GM12878 (cell line): ENCODE measurements around the gene MAPK1. TPM values are rescaled to one million over a fixed set of nuclear protein-coding genes. Genes with fewer than 3 reads are reported as not detected.

Source experiments
- ATAC-seq: fragments of 200-7000 bp; cut with Tn5 transposase; 3 replicates; pipeline ENCODE4 v1.9.1; 2020; ENCODE audit warnings: mild to moderate bottlenecking, moderate library complexity
- BruUV-seq: library from RNA; stranded (reverse); fragments of 400-500 nt; replicated peaks from 2 replicates; lab custom pipeline; 2021; lab: Mats Ljungman, UMichigan
- CTCF ChIA-PET: fragments of 300-600 bp; sonication (Branson Sonifier 250); formaldehyde crosslinking; extraction: SDS; loops from one replicate; lab custom pipeline; 2021; ENCODE audit warnings: inconsistent platforms; lab: Yijun Ruan, JAX
- POLR2A ChIA-PET: fragments of 350-600 bp; formaldehyde crosslinking; extraction: SDS; loops from one replicate; lab custom pipeline; 2021; ENCODE audit warnings: inconsistent platforms; lab: Charles Lee
- RAD21 ChIA-PET: fragments of 300-600 bp; sonication (Branson Sonifier 250); formaldehyde crosslinking; loops from one replicate; lab custom pipeline; 2023; ENCODE audit warnings: antibody characterized with exemption; ENCODE audit not compliant: unreplicated experiment; lab: Charles Lee
- SMC1A ChIA-PET: fragments of 300-600 bp; sonication (Branson Sonifier 250); formaldehyde crosslinking; loops from one replicate; lab custom pipeline; 2023; ENCODE audit not compliant: unreplicated experiment, uncharacterized antibody; lab: Charles Lee
- DNase-seq: peaks from one replicate; pipeline ENCODE4 v3.0.0-alpha.2; 2011; ENCODE audit warnings: low read depth, low spot score
- FAIRE-seq: peaks from 3 replicates; lab custom pipeline; 2011; peaks lifted over from hg19 to GRCh38; lab: Jason Lieb, UNC
- H2AFZ ChIP-seq: 2 replicates; pipeline ENCODE4 v1.6.0; 2011; ENCODE audit warnings: low read depth, low read length, control low read depth; ENCODE audit not compliant: control insufficient read depth
- H3K27ac ChIP-seq: 2 replicates; pipeline ENCODE4 v1.5.1; 2011; ENCODE audit warnings: control low read depth; ENCODE audit not compliant: control insufficient read depth, insufficient read depth
- H3K27me3 ChIP-seq, 2 experiments: replicated peaks in 1 of 2; 2 replicates each; pipeline versions ENCODE4 v1.6.0 to v1.6.1; 2011; ENCODE audit warnings: low read length in 1 of 2; ENCODE audit not compliant: control insufficient read depth in 2 of 2, insufficient read depth in 2 of 2
- H3K36me3 ChIP-seq, 2 experiments: 2 replicates each; pipeline ENCODE4 v1.5.1; 2011; ENCODE audit warnings: low read length in 1 of 2; ENCODE audit not compliant: control insufficient read depth in 2 of 2, insufficient read depth in 2 of 2
- H3K4me1 ChIP-seq: 2 replicates; pipeline ENCODE4 v1.6.1; 2011; ENCODE audit warnings: mild to moderate bottlenecking, low read length, moderate library complexity, mixed read lengths; ENCODE audit not compliant: control insufficient read depth, insufficient read depth
- H3K4me2 ChIP-seq: 2 replicates; pipeline ENCODE4 v1.6.0; 2011; ENCODE audit warnings: control low read depth; ENCODE audit not compliant: control insufficient read depth, insufficient read depth
- H3K4me3 ChIP-seq: fragments of 200-600 bp; sonication (generic); 2 replicates; pipeline ENCODE4 v1.5.1; 2016
- H3K79me2 ChIP-seq: 2 replicates; pipeline ENCODE4 v1.6.0; 2011; ENCODE audit warnings: low read length; ENCODE audit not compliant: control insufficient read depth, insufficient read depth
- H3K9ac ChIP-seq: 2 replicates; pipeline ENCODE4 v1.8.0; 2011; ENCODE audit warnings: low read length, control low read depth, mixed read lengths; ENCODE audit not compliant: control insufficient read depth, insufficient read depth
- H3K9me3 ChIP-seq: replicated peaks from 3 replicates; pipeline ENCODE4 v1.5.1; 2011; ENCODE audit warnings: mild to moderate bottlenecking, low read length; ENCODE audit not compliant: control insufficient read depth, insufficient read depth
- H4K20me1 ChIP-seq: 2 replicates; pipeline ENCODE4 v1.6.0; 2011; ENCODE audit not compliant: control insufficient read depth, insufficient read depth
- E2F8 ChIP-seq: fragments of 450-650 bp; IDR thresholded peaks from 2 replicates; pipeline ENCODE4 v1.6.1; 2018; ENCODE audit warnings: mild to moderate bottlenecking, low read depth, moderate library complexity; ENCODE audit not compliant: partially characterized antibody
- EP300 ChIP-seq, 2 experiments: fragments of 150-350 bp in 1 of 2; IDR thresholded peaks; 2 replicates each; pipeline ENCODE4 v1.6.1; 2011 to 2012; ENCODE audit warnings: low read depth in 2 of 2, low read length in 2 of 2, borderline replicate concordance in 1 of 2, improper control_type of control experiment in 1 of 2, inconsistent platforms in 1 of 2; ENCODE audit not compliant: control insufficient read depth in 1 of 2
- ETV6 ChIP-seq, 2 experiments: fragments of 450-650 bp in 1 of 2; IDR thresholded peaks in 1 of 2; conservative IDR thresholded peaks in 1 of 2; 2 replicates each; pipeline ENCODE4 v1.6.1; 2014; ENCODE audit warnings: antibody characterized with exemption in 1 of 2, borderline replicate concordance in 1 of 2, low read depth in 1 of 2, mild to moderate bottlenecking in 1 of 2, moderate library complexity in 1 of 2
- IRF4 ChIP-seq: IDR thresholded peaks from 2 replicates; pipeline ENCODE4 v1.6.1; 2011; ENCODE audit warnings: low read depth, low read length
- KAT2A ChIP-seq: conservative IDR thresholded peaks from 2 replicates; pipeline ENCODE4 v1.6.1; 2011; ENCODE audit warnings: low read depth, low read length; ENCODE audit not compliant: control insufficient read depth
- REST ChIP-seq: IDR thresholded peaks from 2 replicates; pipeline ENCODE4 v1.6.1; 2012; ENCODE audit warnings: mild to moderate bottlenecking, low read depth, low read length
- SP1 ChIP-seq: IDR thresholded peaks from one replicate; pipeline ENCODE4 v1.6.1; 2011; ENCODE audit warnings: low read depth, low read length
- STAT1 ChIP-seq: fragments of 450-650 bp; conservative IDR thresholded peaks from 2 replicates; pipeline ENCODE4 v1.6.1; 2014; ENCODE audit warnings: antibody characterized with exemption, mild to moderate bottlenecking
- TAF1 ChIP-seq: IDR thresholded peaks from 2 replicates; pipeline ENCODE4 v1.6.1; 2011; ENCODE audit warnings: mild to moderate bottlenecking, low read depth, low read length, borderline replicate concordance
- USF1 ChIP-seq: IDR thresholded peaks from 2 replicates; pipeline ENCODE4 v1.6.1; 2011; ENCODE audit warnings: borderline replicate concordance, low read depth, mild to moderate bottlenecking, moderate library complexity, mixed read lengths, low read length; ENCODE audit not compliant: insufficient read depth; ENCODE audit errors: extremely low read length
- ZNF592 ChIP-seq: fragments of 450-650 bp; IDR thresholded peaks from 2 replicates; pipeline ENCODE4 v1.6.1; 2017; ENCODE audit warnings: mild to moderate bottlenecking, moderate library complexity
- WGBS: methylation state at CpG from one replicate; pipeline ENCODE4 v1.1.6; 2016; ENCODE audit warnings: low lambda C conversion rate; ENCODE audit not compliant: insufficient replicate concordance, insufficient coverage; ENCODE audit errors: missing lambda C conversion rate; 5-methylcytosine and 5-hydroxymethylcytosine counted together
- in situ Hi-C: fragments of 300-500 bp; cut with MboI; formaldehyde crosslinking; loops from 9 replicates; pipeline ENCODE4 v1.14.3; 2018; ENCODE audit warnings: mixed read lengths
- intact Hi-C: fragments of 100-400 bp; cut with micrococcal nuclease; formaldehyde crosslinking; loops from one replicate; pipeline ENCODE4 v1.14.2; 2022; ENCODE audit not compliant: unreplicated experiment
- polyA plus RNA-seq, 11 experiments: library from polyadenylated mRNA; depleted of rRNA in 4 of 11; unstranded in 6 of 11; stranded (reverse) in 5 of 11; fragments of >200 nt; fragmentation: Nextera tagmentation in 4 of 11; fragmentation: Illumina TruSeq in 1 of 11; extraction: Ambion mirVana in 4 of 11; extraction: Trizol in 1 of 11; gene quantifications; 1 replicate in 1 of 11; 2 replicates in 10 of 11; pipeline versions ENCODE4 v1.2.1 to v1.2.3, GENCODE V29; 2011 to 2016; ENCODE audit warnings: inconsistent platforms in 2 of 11, missing spikeins in 2 of 11, low read depth in 1 of 11
- total RNA-seq, 4 experiments: library from RNA; depleted of rRNA in 3 of 4; stranded (reverse); fragments of >200 nt in 3 of 4; fragmentation: Illumina TruSeq in 1 of 4; extraction: Trizol in 1 of 4; gene quantifications; 2 replicates each; pipeline versions ENCODE4 v1.2.1 to v1.2.3, GENCODE V29; 2013 to 2021

Gene MAPK1
- total and polyA plus RNA-seq, 10 of the 15 experiments (the other 5 are each of a cell fraction or from before 2014, with no cell fraction given): 7.0 to 123 (median 58.4) TPM

- Histone ChIP-seq H3K4me2 (no peak overlapping the region), H2AFZ (no peak overlapping the region), H3K9ac (no peak overlapping the region), H4K20me1 (peaks cover 3% of the 10 kb centered on the region; the same call in 1 of the 2 replicates), H3K36me3 (no peaks in the 10 kb centered on the region), H3K4me1 (peaks cover 10% of the 10 kb centered on the region), H3K27me3 (no peaks in the 10 kb centered on the region), H3K79me2 (peaks cover 51% of the 10 kb centered on the region)
- in situ Hi-C loops: no loop called here
- 97% methylated on average over 7 of the region's 7 CpGs for WGBS
- CTCF ChIA-PET: interaction anchor here (0.6 to 1.3 kb wide), 5 partner anchors 17 to 313 kb away, joined by 3 to 5 read pairs (median 3); no protein-coding TSS in a partner anchor
- SMC1A ChIA-PET: interaction anchor here (0.6 to 2.4 kb wide), 7 partner anchors 8 to 1819 kb away, joined by 3 to 11 read pairs (median 5); no protein-coding TSS in a partner anchor
- FAIRE-seq: no peak
- no peak for TF ChIP-seq USF1
- no peak for TF ChIP-seq STAT1
- no peak for TF ChIP-seq EP300 (IDR thresholded peaks at IDR 0.05; ENCODE audit: borderline replicate concordance in 1 of 2, control insufficient read depth in 1 of 2, low read depth in 2 of 2, low read length in 2 of 2)
- no peak for TF ChIP-seq E2F8
- no peak for TF ChIP-seq KAT2A
- no peak for TF ChIP-seq SP1
- TF ChIP-seq ZNF592: no peak
- TF ChIP-seq TAF1: no peak
- no peak for TF ChIP-seq ETV6 (conservative IDR thresholded peaks at IDR 0.05 in 1 of 2, IDR thresholded peaks at IDR 0.05 in 1 of 2; ENCODE audit: borderline replicate concordance in 1 of 2, low read depth in 1 of 2)
- no peak for TF ChIP-seq IRF4
- no peak for TF ChIP-seq REST
- TF ChIP-seq, all 136 proteins: peak for 0
- DNase-seq (no peak), ATAC-seq (no peak)
- POLR2A ChIA-PET: interaction anchor here (0.5 to 1.5 kb wide), 4 partner anchors 10 to 25 kb away, joined by 3 to 6 read pairs (median 4); no protein-coding TSS in a partner anchor
- intact Hi-C loops: no loop called here
- RAD21 ChIA-PET: interaction anchor here (1.4 kb wide), 1 partner anchor 63 kb away, joined by 5 read pairs; no protein-coding TSS in a partner anchor
- Histone ChIP-seq H3K9me3 (no peaks in the 10 kb centered on the region), H3K4me3 (no peak overlapping the region), H3K27ac (no peak overlapping the region)
- no TSS peak for BruUV-seq
Measured at GRCh38 chr22:21826204-21826603, 41.2 kb downstream of the MAPK1 start.
